Smooth muscle cell of the brain vasculature (primary cell): ENCODE measurements around the gene PLCG2.
"Not testable (repeated sequence)": the region's sequence is repeated elsewhere in the genome, so short reads cannot be mapped to it uniquely, and the experiment has no call there.

ENCODE experiments used
- DNase-seq: peaks from one replicate; pipeline ENCODE4 v3.0.0-alpha.2; 2012; ENCODE audit warnings: low read depth, low spot score

PLCG2 gene

DNA sequence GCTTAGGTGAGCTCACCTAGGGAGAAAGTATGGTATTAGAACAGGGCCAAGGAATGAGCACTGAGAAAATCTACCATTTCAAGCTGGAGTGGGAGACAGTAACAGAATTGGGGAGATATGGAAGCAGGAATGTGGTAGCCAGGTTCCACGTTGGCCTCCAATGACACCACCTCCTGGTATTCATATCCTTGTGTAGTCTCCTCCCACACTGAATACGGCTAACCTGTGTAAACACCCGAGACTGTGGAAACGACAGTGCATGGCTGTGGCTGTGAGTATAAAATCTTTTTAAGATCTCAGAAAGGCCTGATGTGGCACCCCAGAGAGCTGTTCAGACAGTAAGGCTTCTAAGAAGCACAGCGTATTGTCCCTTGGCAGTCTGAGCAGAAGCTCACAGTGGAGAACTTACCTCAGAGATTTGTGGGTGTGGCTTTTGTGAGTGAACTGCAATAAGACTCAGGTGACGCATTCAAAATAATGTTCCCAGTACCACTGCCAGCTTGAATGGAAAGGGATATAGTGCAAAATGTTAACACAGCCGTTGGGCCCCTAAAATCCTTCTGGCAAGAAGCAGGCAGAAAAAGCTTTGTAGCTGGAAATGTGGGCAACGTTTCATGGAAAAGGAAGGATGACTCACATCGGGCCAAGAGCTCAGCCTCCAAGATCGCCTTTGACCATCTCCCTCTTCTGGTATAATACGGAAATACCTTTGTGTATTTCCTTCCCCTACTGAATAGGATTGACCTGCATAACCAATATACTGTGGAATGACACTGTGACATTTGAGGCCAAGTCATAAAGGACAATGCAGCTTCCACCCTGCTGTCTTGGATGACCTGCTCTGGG, 217.8 kb downstream of the PLCG2 start:
- DNase-seq, result no peak

DNA sequence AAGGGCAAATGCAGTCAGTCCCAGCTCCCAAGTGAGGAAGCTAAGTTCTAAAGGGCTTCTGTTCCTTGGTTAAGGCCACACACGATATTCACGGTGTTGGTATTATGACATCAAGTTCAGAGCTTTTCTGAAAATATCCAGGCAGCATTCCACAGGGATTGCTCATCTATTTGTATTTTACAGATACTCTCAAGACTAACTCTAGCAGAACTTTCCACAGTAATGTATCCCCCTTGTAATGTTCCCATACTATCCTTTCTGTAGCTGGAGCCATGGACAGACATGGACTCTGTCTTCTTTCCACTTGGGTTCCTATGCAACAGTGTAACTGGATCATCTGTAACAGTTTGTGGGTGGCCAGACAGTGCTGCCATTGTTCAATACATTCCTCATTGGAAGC, 218.6 kb downstream of the PLCG2 start:
- DNase-seq, result peak; percentile 33

DNA sequence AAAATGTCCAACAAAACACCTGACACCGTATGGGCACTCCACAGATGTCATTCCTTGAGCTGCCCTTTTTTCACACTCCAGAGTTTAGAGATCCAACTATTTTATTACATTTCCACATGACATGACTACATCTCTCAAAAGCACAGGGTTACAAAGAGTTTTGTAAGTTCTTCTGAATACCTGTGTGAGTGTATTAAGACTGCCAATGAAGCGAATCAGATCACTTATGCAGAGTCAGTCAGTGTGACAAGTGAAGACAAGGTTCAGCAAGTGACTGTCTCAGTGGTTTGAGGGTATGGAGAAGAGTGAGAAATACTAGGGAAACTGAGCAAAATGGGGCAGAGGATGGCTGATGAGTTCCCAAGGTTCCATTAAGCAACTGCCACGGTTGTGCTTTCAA, 223.7 kb downstream of the PLCG2 start:
- DNase-seq, result no peak

DNA sequence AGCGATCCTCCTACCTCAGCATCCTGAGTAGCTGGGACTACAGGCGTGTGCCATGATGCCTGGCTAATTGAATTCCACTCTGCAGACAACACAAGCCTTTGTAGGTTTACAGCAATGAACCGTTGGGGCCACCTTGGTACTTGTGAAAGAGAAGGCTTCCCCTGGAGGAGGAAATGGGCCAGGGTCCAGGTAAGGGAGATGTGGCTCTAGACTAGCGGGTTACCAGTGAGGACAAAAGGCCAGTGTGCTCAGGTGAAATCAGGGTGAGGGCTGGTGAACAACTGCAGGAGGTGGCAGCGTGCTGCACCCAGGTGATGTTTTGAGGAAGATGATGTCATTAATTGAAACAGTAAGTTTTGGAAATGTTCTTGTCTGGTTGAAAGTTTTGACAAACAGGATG, 225.5 kb downstream of the PLCG2 start:
- DNase-seq, result no peak

DNA sequence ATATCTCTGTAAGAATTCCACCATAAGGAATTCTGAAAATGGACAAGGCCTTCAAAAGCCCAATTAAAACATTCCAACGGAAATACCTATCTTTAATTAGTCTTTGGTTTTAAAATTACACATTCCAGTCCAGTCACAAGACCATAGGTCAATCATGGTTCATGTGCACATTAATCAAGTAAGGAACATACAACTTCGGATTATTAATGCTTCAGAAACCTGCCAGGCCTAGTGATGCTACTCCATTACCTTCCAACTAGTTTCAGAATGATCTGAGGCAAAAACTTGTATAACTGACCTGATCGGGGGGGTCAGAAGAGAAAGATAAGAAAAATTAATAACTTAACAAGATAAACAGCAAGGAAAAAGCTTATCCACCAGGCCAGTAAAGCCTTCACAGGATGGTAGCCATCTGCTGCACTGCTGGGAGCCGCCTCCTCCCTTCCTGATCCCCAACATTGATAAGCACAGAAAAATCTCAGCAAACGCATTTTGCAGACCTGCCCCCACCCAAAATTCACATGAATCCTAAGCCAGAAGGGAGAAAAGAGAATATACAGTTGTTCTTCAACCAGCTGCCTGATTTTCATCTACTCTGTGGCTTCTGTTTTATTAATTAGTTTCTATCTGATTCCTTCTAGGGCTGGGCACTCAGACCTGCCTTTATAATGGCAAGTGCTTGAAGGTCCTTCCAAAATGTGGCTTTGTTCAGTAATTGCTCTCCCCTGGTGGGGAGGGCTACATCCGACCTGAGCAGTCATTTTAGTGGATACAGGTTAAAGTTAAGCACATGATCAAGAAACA, 226.1 kb downstream of the PLCG2 start:
- DNase-seq, result no peak

DNA sequence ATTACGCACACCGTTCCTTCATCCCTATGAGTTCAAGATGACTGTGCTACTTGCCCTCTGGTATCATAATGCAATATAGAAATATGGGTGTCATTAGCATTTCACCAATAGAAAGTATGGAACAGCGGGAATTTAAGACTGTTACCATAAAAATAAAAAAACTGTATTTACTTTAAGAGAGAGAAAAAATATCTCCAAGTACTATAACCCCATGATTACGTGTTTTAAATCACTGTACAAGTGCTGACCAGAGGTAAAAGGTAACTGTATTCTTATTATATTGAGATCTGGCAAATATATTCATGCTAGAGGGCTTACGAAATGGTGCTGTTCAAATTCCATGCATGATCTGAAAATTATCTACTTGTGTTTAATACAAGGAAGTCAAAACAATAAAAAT, 226.9 kb downstream of the PLCG2 start:
- no peak for DNase-seq

DNA sequence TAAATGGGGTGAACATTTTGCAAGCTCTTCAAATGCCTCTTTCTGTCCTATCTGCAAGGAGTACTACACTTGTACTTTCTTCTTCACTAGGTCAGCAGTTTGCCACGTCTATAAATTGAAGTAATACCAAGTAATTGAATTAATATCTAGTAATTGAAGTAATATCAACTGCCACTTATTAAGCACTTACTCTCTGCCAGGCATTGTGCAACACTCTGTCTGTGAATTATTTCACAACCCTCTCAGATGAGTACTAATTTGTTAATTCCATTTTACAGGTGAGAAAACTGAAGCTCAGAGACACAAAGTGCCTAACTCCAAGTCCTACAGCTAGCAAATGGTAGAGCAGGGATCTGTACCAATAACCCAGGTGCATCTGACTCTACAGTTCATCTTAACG, 228.1 kb downstream of the PLCG2 start:
- no peak for DNase-seq

DNA sequence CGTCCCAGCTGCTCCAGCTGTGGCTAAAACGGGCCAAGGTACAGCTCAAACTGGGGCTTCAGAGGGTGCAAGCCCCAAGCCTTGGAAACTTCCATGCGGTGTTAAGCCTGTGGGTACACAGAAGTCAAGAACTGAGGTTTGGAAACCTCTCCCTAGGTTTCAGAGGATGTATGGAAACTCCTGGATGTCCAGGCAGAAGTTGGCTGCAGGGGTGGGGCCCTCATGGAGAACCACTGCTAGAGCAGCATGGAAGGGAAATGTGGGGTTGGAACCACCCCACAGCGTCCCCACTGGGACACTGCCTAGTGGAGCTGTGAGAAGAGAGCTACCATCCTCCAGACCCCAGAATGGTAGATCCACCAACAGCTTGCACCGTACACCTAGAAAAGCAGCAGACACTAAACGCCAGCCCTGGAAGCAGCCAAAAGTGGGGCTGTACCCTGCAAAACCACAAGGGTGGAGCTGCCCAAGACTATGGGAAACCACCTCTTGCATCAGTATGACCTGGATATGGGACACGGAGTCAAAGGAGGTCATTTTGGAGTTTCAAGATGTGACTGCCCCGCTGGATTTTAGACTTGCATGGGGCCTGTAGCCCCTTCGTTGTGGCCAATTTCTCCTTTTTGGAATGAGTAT, 230.0 kb downstream of the PLCG2 start:
- no peak for DNase-seq

DNA sequence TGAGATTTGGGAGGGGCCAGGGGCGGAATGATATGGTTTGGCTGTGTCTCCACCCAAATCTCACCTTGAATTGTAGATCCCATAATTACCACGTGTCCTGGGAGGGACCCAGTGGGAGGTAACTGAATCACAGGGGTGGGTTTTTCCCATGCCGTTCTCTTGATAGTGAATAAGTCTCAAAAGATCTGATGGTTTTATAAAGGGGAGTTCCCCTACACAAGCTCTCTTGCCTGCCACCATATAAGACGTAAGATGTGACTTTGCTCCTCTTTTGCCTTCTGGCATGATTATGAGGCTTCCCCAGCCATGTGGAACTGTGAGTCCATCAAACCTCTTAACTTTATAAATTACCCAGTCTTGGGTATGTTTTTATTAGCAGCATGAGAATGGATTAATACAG, 230.7 kb downstream of the PLCG2 start:
- not testable (repeated sequence) for DNase-seq

DNA sequence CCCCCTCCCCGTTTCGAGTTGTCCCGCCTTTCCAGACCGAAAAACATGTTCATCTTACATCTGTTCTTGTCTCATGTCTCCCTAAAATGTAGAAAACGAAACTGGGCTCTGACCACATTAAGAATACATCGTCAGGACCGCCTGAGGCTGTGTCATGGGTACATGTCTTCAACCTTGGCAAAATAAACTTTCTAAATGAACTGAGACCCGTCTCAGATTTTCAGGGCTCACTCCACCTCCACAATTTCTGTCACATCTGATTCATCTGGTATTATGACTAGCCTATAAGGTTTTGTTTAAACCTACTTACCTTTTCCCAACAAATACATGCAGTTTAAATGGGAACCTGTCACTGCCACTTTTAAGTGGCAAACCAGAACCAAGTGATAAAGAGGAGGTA, 231.6 kb downstream of the PLCG2 start:
- no peak for DNase-seq

DNA sequence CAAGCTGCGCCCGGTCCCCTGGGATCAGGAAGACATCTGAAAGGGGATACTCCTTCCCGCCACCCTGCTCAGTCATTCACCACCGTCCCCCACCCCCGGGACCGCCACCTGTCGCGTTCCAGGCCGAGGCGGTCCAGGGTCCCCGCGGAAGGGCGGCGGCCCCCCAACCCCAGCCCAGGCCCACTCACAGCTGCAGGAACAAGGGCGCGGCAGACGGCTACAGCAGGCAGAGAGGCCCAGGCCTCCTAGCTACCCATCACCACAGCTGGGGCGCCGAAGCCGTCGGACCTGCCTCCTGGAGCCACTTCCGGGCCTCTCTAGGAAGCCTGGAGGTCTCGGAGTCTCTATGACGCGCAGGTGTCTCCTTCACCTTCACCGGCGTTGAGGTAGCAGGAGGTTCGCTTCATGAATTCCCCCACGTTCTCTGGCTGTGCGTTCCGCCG, 232.1 kb downstream of the PLCG2 start, which contains the start of gene SDR42E1:
Gene SDR42E1, minus strand, starts transcription at position 272 of the 443 bp plus-strand sequence. CDS start 10,612 bp downstream, outside the sequence.
- no peak for DNase-seq
